Inferior parietal cortex (tissue), 1 donor: ENCODE measurements around the gene NFE2L1.
"Not testable (repeated sequence)": the region's sequence is repeated elsewhere in the genome, so short reads cannot be mapped to it uniquely, and the experiment has no call there.

ENCODE experiments used
- DNase-seq: peaks from one replicate; pipeline ENCODE4 v3.0.0-alpha.2; 2016; ENCODE audit errors: extremely low spot score

The NFE2L1 gene

GRCh38 chr17:48047741-48048383 lies at the start of gene NFE2L1:
TSS of gene NFE2L1 (plus strand) at chr17:48048359. CDS start at chr17:48051119, 2,760 bp downstream.
- DNase-seq, result peak; percentile 100

DNA sequence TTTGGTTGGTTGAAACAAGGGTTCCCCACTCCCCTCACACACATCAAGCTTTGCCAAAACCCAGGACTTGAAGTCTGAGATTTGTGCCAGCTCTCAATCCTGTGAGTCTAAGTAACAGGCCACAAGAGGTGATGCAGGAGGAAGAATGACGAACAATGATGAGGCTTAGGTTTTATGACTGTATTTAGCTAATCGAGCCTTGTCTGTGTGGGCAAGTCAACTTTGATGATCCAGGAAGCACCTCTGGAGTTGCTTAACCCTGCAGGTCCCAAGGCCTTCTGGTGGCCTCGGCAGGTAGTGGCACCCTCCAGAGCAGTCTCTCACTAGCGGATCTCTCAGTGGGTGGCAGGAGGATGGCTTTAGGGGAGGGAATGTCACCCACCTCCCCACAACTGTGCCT lies 48.6 kb upstream of the NFE2L1 start:
- DNase-seq, result no peak

DNA sequence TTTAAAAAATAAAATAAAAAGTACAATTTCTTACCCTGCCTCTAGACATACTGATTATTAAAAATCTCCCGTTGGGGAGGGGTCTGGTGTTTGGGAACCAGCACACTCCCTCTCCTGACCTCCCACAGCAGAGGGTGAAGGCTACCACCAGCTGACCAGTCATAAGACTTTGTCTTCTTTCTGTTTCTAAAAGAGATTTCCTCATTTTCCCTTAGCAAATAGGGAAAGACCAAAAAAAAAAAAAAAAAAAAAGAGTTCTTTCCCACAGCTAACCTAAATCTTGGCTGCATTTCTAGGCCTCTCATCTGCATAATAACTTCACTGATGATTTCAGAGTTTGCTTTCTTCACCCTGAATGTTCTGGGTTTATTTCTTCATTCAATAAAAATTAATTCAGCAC lies 47.0 kb upstream of the NFE2L1 start:
- no peak for DNase-seq

DNA sequence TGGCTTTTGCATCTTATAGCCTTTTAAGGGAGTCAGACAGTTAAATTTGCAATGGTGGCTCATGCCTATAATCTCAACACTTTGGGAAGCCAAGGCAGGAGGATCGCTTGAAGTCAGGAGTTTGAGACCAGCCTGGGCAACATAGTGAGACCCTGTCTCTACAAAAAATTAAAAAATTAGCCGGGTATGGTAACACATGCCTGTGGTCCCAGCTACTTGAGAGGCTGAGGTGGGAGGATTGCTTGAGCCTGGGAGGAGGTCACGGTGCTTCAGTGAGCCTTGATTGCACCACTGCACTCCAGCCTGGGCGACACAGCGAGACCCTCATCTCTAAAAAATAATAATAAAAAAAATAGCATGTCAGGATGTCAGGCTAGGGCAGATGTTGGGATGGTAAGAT lies 46.5 kb upstream of the NFE2L1 start:
- DNase-seq, result not testable (repeated sequence)

DNA sequence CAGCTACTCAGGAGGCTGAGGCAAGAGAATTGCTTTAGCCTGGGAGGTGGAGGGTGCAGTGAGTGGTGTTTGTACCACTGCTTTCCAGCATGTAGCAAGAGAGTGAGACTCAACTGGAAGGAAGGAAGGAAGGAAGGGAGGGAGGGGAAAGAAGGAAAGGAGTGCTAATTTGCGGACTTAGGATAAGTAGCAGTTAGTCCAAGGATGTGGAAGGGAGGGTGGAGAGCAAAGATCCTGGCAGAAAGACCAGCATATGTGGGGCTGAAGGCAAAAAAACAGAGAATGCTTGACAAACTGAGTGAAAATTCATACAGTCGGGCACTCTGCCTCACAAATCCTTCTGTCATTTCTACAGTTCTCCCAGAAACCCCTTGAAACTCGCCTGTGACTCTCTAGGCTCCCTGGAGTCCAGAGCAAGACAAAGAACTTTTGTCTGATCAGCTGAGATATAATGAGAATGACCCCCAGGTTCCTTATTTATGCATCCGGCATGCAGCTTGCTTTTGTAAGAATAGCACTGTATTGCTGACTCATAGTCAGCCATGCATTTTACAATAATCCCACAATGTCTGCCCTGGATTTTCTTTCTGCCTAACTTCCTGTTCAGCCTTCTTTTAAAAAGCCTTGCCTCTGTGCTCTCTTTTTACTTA lies 45.8 kb upstream of the NFE2L1 start:
- DNase-seq, result peak; percentile 52

DNA sequence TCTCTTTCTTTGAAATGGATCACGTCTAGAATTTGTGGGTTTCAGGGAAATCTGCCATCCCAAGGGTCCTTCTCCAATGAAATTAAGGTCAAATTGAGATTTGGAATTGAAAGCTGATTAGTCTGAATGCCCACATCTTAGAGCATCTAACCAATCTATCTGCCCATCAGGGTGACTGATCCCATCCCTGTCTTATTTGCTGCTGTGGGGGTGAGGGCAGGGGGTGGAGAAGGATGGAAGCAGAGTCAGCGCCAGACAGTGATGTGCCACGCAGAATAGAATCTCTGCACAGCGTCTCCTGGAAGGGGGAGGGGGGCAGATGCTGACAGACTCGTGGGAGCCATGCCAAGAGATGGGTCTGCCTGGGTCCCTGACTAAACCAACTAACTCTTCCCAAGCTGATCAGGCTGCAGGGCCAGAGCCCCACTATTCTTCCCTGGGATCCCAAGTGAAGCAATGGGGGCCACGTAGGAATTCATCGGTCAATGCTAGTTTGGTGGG lies 45.2 kb upstream of the NFE2L1 start:
- no peak for DNase-seq

- DNase-seq, result no peak
Measured at GRCh38 chr17:48003417-48004151, 44.6 kb upstream of the NFE2L1 start.

GRCh38 chr17:48004983-48005382 lies 43.2 kb upstream of the NFE2L1 start:
- DNase-seq, result no peak

DNA sequence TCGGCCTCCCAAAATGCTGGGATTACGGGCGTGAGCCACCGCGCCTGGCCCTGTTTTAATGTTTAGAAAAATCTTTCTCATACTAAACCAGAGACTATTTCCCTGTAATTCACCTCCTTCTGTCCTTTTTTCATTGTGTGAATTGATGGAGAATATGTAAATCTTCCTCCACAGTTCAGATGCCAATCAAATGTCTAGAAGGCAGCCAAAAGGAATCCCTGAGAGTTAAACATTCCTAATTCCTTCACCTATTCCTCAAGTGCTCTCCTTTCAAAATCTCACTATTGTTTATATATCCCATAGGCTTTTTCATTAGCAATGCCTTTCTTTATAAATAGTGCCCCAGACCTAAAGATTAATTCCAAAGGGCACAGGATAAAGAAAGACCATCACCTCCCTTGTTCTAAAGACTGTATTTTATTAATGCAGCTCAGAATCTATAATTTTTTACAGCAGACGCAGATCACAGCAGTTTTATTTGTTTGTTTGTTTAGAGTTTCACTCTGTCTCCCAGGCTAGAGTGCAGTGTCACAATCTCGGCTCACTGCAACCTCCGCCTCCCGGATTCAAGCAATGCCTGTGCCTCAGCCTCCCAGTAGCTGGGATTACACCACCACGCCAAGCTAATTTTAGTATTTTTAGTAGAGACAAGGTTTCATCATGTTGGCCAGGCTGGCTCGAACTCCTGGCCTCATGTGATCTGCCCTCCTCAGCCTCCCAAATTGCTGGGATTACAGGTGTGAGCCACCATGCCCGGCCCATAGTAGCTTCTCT lies 41.0 kb upstream of the NFE2L1 start:
- DNase-seq, result no peak

GRCh38 chr17:48010193-48010592 lies 38.0 kb upstream of the NFE2L1 start:
- no peak for DNase-seq

DNA sequence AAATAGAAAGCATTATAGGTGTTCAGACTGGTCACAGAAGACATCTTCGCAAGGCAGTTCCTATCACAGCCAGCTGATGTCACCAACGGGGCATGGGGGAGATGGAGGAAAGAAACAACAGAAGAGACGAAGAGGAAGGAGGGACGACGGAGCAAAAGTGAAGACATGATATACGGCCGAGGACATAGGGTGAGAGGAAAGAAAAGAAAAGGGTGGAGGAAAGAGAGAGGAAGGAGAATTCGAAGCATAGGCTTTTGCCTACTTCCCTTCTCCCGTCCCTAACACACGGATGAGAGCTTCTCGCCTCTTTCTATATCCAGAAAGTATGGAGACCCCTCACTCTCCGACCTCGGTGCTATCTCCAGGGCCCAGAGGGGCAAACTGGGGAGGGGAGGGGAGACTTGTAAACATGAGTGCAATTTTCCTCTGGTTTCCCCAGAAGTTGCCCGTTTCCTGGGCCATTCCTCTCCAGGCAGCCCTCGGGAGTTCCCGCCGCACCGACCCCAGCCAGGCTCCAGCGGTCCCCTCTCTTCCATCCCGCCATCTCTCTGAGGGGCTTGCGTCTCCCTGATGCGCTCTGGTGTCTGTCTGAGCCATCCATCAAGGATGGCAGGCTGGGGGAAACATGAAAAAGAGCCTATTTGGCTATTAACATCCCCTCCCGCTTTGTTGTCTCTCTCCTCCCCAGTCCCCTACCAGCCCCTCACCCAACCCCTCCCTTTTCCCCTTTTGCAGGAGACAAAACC lies 36.6 kb upstream of the NFE2L1 start:
- no peak for DNase-seq

DNA sequence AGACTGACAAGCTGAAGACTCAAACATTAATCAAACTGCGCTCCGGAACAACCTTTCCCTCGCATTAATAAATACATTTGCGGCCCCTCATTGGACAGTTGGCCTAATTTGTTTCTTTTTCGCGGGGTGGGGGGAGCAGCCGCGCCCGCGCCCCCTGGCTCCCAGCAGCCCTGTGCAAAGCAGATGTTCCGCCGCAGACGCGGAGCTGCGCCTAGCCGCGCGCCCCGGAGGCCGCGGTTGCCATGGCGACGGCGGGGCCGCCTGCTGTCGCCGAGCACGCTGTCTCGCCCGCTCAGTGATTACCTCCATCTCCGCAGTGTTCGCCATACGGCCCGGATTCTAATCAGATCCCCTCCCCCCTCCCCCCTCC lies 36.0 kb upstream of the NFE2L1 start:
- peak; percentile 38 for DNase-seq

GRCh38 chr17:48012654-48013053 lies 35.5 kb upstream of the NFE2L1 start:
- DNase-seq, result no peak

DNA sequence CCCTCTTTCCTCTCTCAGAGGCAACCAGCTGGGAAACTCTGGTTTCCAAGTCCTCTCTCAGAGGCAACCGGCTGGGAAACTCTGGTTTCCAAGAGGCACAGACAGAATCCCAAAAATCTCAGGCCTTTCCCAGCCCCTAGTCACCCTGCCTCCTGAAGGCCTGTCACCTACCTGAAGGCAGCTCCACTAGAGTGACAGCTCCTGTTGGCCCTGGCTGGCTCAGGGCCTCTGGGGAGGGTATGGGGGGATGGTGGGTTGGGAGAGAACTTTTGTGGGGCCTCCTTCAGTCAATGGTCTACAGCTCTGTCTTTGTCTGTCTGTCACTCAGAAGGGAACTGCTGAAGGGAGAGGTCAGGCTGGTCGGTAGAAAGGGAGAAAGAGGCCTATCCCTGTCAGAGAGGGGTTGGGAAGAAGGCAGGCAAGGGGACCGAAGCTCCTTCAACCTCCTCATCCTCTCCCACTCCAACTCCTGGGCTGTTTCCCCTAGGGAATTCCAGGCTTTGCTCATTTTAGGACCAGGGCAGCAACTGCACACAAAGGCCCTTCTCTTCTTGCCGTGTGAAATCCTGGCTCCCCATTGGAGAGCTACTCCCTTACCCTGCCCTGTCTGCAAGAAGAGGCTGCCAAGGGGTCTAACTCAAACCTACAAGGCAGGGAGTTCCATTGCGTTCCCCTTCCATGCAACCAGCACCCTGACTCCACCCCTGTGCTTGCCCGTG lies 34.1 kb upstream of the NFE2L1 start:
- DNase-seq, result no peak

GRCh38 chr17:48014595-48015111 lies 33.5 kb upstream of the NFE2L1 start:
- DNase-seq, result no peak

GRCh38 chr17:48016112-48016511 lies 32.0 kb upstream of the NFE2L1 start:
- no peak for DNase-seq

DNA sequence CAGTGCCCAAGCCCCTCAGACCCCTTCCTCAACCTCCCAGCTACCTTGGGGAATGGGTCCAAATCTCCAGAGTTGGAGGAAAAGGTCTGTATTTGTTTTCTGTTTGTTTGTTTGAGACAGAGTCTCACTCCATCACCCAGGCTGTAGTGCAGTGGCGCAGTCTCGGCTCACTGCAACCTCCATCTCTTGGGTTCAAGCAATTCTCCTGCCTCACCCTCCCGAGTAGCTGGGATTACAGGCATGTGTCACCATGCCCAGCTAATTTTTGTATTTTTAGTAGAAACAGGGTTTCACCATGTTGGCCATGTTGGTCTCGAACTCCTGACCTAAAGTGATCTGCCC lies 30.4 kb upstream of the NFE2L1 start:
- DNase-seq, result not testable (repeated sequence)

GRCh38 chr17:48021934-48022333 lies 26.2 kb upstream of the NFE2L1 start:
- DNase-seq, result no peak

DNA sequence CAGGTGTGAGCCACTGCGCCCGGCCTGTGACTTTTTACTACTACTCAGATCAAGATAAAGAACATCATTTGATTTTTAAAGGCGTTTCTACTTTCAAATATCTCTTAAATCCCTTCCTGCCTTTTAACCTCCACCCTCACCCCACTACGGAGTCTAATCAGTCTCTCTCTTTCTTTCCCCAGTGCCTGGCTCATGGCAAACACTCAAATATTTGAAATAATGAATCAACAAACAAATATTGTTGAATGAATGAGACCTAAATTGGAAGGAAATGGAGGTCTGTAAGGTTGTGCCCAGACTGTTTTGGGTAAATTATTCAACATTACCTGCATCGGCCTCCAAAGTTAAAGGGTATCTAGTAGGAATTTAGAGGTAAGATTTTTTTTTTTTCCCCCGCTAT lies 25.3 kb upstream of the NFE2L1 start:
- DNase-seq, result no peak

GRCh38 chr17:48023400-48024148 lies 24.6 kb upstream of the NFE2L1 start:
- peak; percentile 74 for DNase-seq
